Osteoblast (primary cell): ENCODE results near the gene BTRC. TPM values are rescaled to one million over a fixed set of nuclear protein-coding genes. Genes with fewer than 3 reads are reported as not detected.

Source experiments
- DNase-seq: peaks from one replicate; pipeline ENCODE4 v3.0.0; 2011; ENCODE audit warnings: low spot score, mixed read lengths; ENCODE audit not compliant: insufficient read length; ENCODE audit errors: missing footprints
- H2AFZ ChIP-seq: 2 replicates; pipeline ENCODE4 v1.6.0; 2011; ENCODE audit warnings: mild to moderate bottlenecking, low read length
- H3K27ac ChIP-seq: 2 replicates; pipeline ENCODE4 v1.5.1; 2011; ENCODE audit warnings: mild to moderate bottlenecking, low read depth, low read length, moderate library complexity
- H3K27me3 ChIP-seq: 2 replicates; pipeline ENCODE4 v1.6.0; 2012; ENCODE audit warnings: mild to moderate bottlenecking, control low read depth, inconsistent platforms, low read length, moderate library complexity; ENCODE audit not compliant: insufficient read depth
- H3K36me3 ChIP-seq: 2 replicates; pipeline ENCODE4 v1.5.1; 2011; ENCODE audit warnings: mild to moderate bottlenecking, low read length, control low read depth, moderate library complexity; ENCODE audit not compliant: insufficient read depth
- H3K4me1 ChIP-seq: 2 replicates; pipeline ENCODE4 v1.5.1; 2011; ENCODE audit warnings: mild to moderate bottlenecking, low read length, control low read depth, moderate library complexity; ENCODE audit not compliant: insufficient read depth
- H3K4me2 ChIP-seq: 2 replicates; pipeline ENCODE4 v1.6.0; 2011; ENCODE audit warnings: mild to moderate bottlenecking, low read length; ENCODE audit not compliant: insufficient read depth
- H3K4me3 ChIP-seq: fragments of 200-600 bp; sonication (generic); 3 replicates; pipeline ENCODE4 v1.5.1; 2012; ENCODE audit warnings: mild to moderate bottlenecking, low read length, inconsistent platforms; ENCODE audit not compliant: insufficient read depth
- H3K79me2 ChIP-seq: 2 replicates; pipeline ENCODE4 v1.6.0; 2012; ENCODE audit warnings: mild to moderate bottlenecking, low read length, control low read depth, inconsistent platforms; ENCODE audit not compliant: insufficient read depth
- H3K9me3 ChIP-seq: 2 replicates; pipeline ENCODE4 v1.5.1; 2011; ENCODE audit warnings: low read depth, low read length, control low read depth
- H4K20me1 ChIP-seq: 2 replicates; pipeline ENCODE4 v1.6.0; 2012; ENCODE audit warnings: mild to moderate bottlenecking, low read length, control low read depth; ENCODE audit not compliant: insufficient read depth
- CTCF ChIP-seq: IDR thresholded peaks from 2 replicates; pipeline ENCODE4 v1.5.1; 2011; ENCODE audit warnings: mild to moderate bottlenecking, low read depth, low read length, moderate library complexity; ENCODE audit errors: extremely low read depth
- total RNA-seq: library from RNA; depleted of rRNA; stranded (reverse); fragments of >200 nt; gene quantifications from 2 replicates; pipeline ENCODE4 v1.2.3, GENCODE V29; 2012

The BTRC gene
- total RNA-seq, 1 donor: 11.2 TPM

DNA sequence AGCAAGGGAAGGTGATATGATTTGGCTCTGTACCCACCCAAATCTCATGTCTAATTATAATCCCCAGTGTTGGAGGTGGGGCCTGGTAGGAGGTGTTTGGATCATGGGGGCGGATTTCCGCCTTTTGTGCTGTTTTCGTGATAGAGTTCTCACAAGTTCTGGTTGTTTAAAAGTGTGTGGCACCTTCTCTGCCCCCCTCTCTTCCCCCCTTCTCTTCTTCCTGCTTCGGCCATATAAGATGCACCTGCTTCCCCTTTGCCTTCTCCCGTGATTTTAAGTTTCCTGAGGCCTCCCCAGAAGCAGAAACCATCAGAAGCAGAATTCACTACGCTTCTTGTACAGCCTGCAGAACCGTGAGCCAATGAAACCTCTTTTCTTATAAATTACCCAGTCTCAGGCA is 21.1 kb downstream of the BTRC start:
- H3K36me3 ChIP-seq: no peaks in the 10 kb centered on the region
- H3K79me2 ChIP-seq: peaks cover 27% of the 10 kb centered on the region
- H3K27ac ChIP-seq: no peak overlapping the region
- H3K4me2 ChIP-seq: no peak overlapping the region
- H3K4me1 ChIP-seq: no peaks in the 10 kb centered on the region
- H3K9me3 ChIP-seq: no peaks in the 10 kb centered on the region
- peaks cover 23% of the 10 kb centered on the region for H4K20me1 ChIP-seq
- DNase-seq: no peak
- no peak overlapping the region for H2AFZ ChIP-seq
- no peaks in the 10 kb centered on the region for H3K27me3 ChIP-seq
- H3K4me3 ChIP-seq: no peak overlapping the region
- TF ChIP-seq CTCF: no peak

DNA sequence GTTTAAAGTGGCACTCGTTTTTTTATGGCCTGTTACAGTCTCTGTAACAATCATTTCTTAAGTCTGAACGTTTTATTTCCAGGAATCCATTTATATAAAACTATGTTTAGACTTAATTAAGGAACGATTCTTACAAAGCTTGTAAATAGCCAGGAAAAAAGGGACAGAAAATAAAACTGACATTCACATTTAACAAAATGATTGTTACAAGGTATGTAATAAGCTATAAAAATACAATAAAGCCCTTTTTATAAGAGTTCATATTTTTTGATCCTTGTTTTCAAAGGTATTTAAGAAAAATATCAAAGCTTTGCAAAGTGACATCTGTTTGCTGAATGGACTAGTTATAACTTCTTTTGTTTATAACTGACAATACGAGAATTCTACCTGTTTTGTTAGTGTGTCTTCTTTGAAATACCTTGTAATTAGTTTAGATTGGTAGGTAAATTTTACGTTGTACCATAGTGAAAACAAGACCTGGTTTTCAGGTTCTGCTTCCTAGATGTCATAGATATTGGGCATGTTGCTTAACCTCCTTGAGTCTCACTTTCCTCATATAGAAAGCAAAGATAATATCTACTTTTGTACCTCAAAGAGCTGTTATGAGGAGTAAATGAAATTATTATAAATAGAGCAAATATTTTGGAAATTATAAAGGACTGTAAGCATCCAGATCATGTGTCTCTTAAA is 25.8 kb downstream of the BTRC start:
- Histone ChIP-seq H3K4me3 (no peak overlapping the region), H3K4me2 (no peak overlapping the region), H3K36me3 (no peaks in the 10 kb centered on the region), H3K4me1 (no peaks in the 10 kb centered on the region), H3K27ac (no peak overlapping the region), H3K9me3 (no peaks in the 10 kb centered on the region), H3K27me3 (no peaks in the 10 kb centered on the region), H4K20me1 (peaks cover 48% of the 10 kb centered on the region), H2AFZ (no peak overlapping the region), H3K79me2 (peaks cover 25% of the 10 kb centered on the region)
- DNase-seq: no peak
- no peak for TF ChIP-seq CTCF

GRCh38 chr10:101380353-101381017 is 26.5 kb downstream of the BTRC start:
- H3K36me3 ChIP-seq: no peaks in the 10 kb centered on the region
- no peaks in the 10 kb centered on the region for H3K27me3 ChIP-seq
- H4K20me1 ChIP-seq: peaks cover 46% of the 10 kb centered on the region
- no peak for DNase-seq
- no peak overlapping the region for H3K4me2 ChIP-seq
- H2AFZ ChIP-seq: no peak overlapping the region
- H3K79me2 ChIP-seq: peaks cover 21% of the 10 kb centered on the region
- no peak overlapping the region for H3K4me3 ChIP-seq
- H3K9me3 ChIP-seq: no peaks in the 10 kb centered on the region
- H3K27ac ChIP-seq: no peak overlapping the region
- H3K4me1 ChIP-seq: no peaks in the 10 kb centered on the region
- TF ChIP-seq CTCF: no peak

DNA sequence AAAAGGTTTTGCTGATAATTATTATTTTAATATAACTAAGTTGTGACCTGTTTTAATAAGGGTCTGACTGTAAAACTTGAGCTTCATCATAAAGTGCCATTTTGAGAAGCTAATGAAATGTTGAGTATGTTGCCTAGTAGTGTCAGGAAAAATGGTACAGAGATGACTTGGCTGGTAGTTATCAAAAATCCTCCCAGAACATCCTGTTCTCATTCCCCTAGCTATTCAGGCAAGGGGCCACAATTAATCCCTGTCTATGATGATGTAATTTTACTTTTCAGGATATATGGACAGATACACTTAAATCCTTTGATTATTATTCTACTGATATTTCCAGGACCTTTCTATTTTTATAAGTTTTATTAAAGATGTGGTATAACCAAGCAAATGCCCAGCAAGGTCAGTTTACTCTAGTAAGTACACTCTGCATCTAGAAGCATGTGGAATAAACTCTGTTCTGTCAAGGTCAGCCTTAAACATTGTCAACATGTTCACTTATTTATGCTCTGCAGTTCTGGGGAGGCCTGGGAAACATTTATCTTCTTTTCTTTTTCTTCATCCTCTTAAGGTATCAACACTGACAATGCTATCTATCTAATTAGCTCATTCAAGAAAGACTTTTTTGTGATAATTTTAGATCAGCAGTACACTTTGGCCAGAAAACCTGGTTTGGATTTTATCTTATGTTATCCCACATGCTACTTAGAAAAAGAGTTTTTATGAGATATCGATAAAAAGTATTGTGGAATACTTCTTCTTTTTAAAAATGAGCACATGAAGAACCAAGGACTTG is 32.1 kb downstream of the BTRC start:
- no peak overlapping the region for H2AFZ ChIP-seq
- DNase-seq: no peak
- H3K9me3 ChIP-seq: no peaks in the 10 kb centered on the region
- H3K4me2 ChIP-seq: no peak overlapping the region
- H3K4me3 ChIP-seq: no peak overlapping the region
- H3K27ac ChIP-seq: no peak overlapping the region
- H3K36me3 ChIP-seq: no peaks in the 10 kb centered on the region
- H4K20me1 ChIP-seq: peaks cover 36% of the 10 kb centered on the region
- H3K4me1 ChIP-seq: no peaks in the 10 kb centered on the region
- no peaks in the 10 kb centered on the region for H3K27me3 ChIP-seq
- TF ChIP-seq CTCF: no peak
- H3K79me2 ChIP-seq: peaks cover 14% of the 10 kb centered on the region
